NB4 (cell line): Measurements from ENCODE around the gene CEP170.

ENCODE experiments used
- MYC ChIP-seq: IDR thresholded peaks from 2 replicates; pipeline ENCODE4 v1.6.1; 2011; ENCODE audit warnings: low read depth, low read length
- TF ChIP-seq, protein P1 (sequence below): IDR thresholded peaks from one replicate; pipeline ENCODE4 v1.5.1; 2012; ENCODE audit warnings: low read depth, low read length

GRCh38 chr1:243287652-243288051 is 32.6 kb upstream of the CEP170 start:
- TF ChIP-seq, protein P1, sequence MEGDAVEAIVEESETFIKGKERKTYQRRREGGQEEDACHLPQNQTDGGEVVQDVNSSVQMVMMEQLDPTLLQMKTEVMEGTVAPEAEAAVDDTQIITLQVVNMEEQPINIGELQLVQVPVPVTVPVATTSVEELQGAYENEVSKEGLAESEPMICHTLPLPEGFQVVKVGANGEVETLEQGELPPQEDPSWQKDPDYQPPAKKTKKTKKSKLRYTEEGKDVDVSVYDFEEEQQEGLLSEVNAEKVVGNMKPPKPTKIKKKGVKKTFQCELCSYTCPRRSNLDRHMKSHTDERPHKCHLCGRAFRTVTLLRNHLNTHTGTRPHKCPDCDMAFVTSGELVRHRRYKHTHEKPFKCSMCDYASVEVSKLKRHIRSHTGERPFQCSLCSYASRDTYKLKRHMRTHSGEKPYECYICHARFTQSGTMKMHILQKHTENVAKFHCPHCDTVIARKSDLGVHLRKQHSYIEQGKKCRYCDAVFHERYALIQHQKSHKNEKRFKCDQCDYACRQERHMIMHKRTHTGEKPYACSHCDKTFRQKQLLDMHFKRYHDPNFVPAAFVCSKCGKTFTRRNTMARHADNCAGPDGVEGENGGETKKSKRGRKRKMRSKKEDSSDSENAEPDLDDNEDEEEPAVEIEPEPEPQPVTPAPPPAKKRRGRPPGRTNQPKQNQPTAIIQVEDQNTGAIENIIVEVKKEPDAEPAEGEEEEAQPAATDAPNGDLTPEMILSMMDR, result no peak
- TF ChIP-seq MYC, result peak; percentile 97
